GM23338 (cell line): ENCODE data around the gene ADAMTS15. TPM values are rescaled to one million over a fixed set of nuclear protein-coding genes. Genes with fewer than 3 reads are reported as not detected.
A peak's percentile ranks its signal among the peaks of the same experiment; 100 is the strongest.

Experiments used
- ATAC-seq: fragments of 200-7000 bp; cut with Tn5 transposase; 3 replicates; pipeline ENCODE4 v1.9.1; 2020
- DNase-seq: peaks from one replicate; pipeline ENCODE4 v3.0.0-alpha.2; 2015; ENCODE audit warnings: low spot score
- H2AFZ ChIP-seq: fragments of 200-600 bp; sonication (generic); 2 replicates; pipeline ENCODE4 v1.8.0; 2016; ENCODE audit warnings: antibody characterized with exemption, mild to moderate bottlenecking, moderate library complexity
- H3F3A ChIP-seq: fragments of 200-600 bp; sonication (generic); replicated peaks from 2 replicates; pipeline ENCODE4 v1.8.0; 2017; ENCODE audit warnings: antibody characterized with exemption, mixed run types, low read depth
- H3K27ac ChIP-seq: fragments of 200-600 bp; sonication (generic); 2 replicates; pipeline ENCODE4 v1.6.1; 2016; ENCODE audit warnings: low read depth
- H3K27me3 ChIP-seq: fragments of 200-600 bp; sonication (generic); 2 replicates; pipeline ENCODE4 v1.8.0; 2016; ENCODE audit warnings: mild to moderate bottlenecking, mixed run types, moderate library complexity; ENCODE audit not compliant: insufficient read depth
- H3K36me3 ChIP-seq: fragments of 200-600 bp; sonication (generic); 2 replicates; pipeline ENCODE4 v1.8.0; 2016; ENCODE audit warnings: mild to moderate bottlenecking; ENCODE audit not compliant: insufficient read depth
- H3K4me1 ChIP-seq: fragments of 200-600 bp; sonication (generic); 2 replicates; pipeline ENCODE4 v1.8.0; 2016; ENCODE audit warnings: mild to moderate bottlenecking, moderate library complexity; ENCODE audit not compliant: insufficient read depth
- H3K4me2 ChIP-seq: fragments of 200-600 bp; sonication (generic); 2 replicates; pipeline ENCODE4 v1.7.1; 2017; ENCODE audit warnings: mixed run types
- H3K4me3 ChIP-seq: fragments of 200-600 bp; sonication (generic); 2 replicates; pipeline ENCODE4 v1.6.1; 2016; ENCODE audit warnings: mixed run types
- H3K79me2 ChIP-seq: fragments of 200-600 bp; sonication (generic); replicated peaks from 2 replicates; pipeline ENCODE4 v1.8.0; 2017; ENCODE audit warnings: mild to moderate bottlenecking; ENCODE audit not compliant: insufficient read depth
- H3K9me2 ChIP-seq: fragments of 200-600 bp; sonication (generic); 2 replicates; pipeline ENCODE4 v1.8.0; 2017; ENCODE audit not compliant: insufficient read depth
- H4K20me1 ChIP-seq: fragments of 200-600 bp; sonication (generic); replicated peaks from 2 replicates; pipeline ENCODE4 v1.8.0; 2017; ENCODE audit warnings: mild to moderate bottlenecking; ENCODE audit not compliant: insufficient read depth
- H3K27ac Mint-ChIP-seq: 2 replicates; pipeline ENCODE4 v1.8.0; 2020; ENCODE audit warnings: inconsistent platforms, mild to moderate bottlenecking, moderate library complexity, mixed read lengths
- H3K27me3 Mint-ChIP-seq: 3 replicates; pipeline ENCODE4 v1.8.0; 2022; ENCODE audit warnings: low read depth, mild to moderate bottlenecking, moderate library complexity, mixed read lengths, inconsistent platforms; ENCODE audit not compliant: insufficient read depth, poor library complexity
- H3K36me3 Mint-ChIP-seq: 3 replicates; pipeline ENCODE4 v1.8.0; 2021; ENCODE audit warnings: low read depth, mild to moderate bottlenecking, inconsistent platforms, moderate library complexity, mixed read lengths
- H3K4me1 Mint-ChIP-seq: 3 replicates; pipeline ENCODE4 v1.8.0; 2020; ENCODE audit warnings: mild to moderate bottlenecking, inconsistent platforms, mixed read lengths
- H3K4me3 Mint-ChIP-seq: 3 replicates; pipeline ENCODE4 v1.8.0; 2021; ENCODE audit warnings: moderate library complexity, mild to moderate bottlenecking, inconsistent platforms, mixed read lengths
- H3K9me3 Mint-ChIP-seq: 3 replicates; pipeline ENCODE4 v1.8.0; 2020; ENCODE audit warnings: moderate library complexity, mild to moderate bottlenecking, inconsistent platforms, mixed read lengths
- CREB1 ChIP-seq: fragments of 250-450 bp; sonication (Bioruptor Pico); IDR thresholded peaks from 2 replicates; pipeline ENCODE4 v1.5.0; 2020; ENCODE audit warnings: low read depth, mild to moderate bottlenecking, moderate library complexity
- CTCF ChIP-seq, 2 experiments: fragments of 200-600 bp in 1 of 2; sonication (generic) in 1 of 2; conservative IDR thresholded peaks; 2 replicates each; pipeline versions ENCODE4 v1.5.1 to v1.6.1; 2016 to 2017; ENCODE audit warnings: antibody characterized with exemption in 2 of 2, low read depth in 2 of 2, mild to moderate bottlenecking in 2 of 2, moderate library complexity in 1 of 2
- EZH2 ChIP-seq: fragments of 200-600 bp; sonication (generic); IDR thresholded peaks from one replicate; pipeline ENCODE4 v1.8.0; 2017; ENCODE audit warnings: antibody characterized with exemption, mild to moderate bottlenecking, low read depth; ENCODE audit not compliant: unreplicated experiment
- EZH2phosphoT487 ChIP-seq: fragments of 200-600 bp; sonication (generic); IDR thresholded peaks from one replicate; pipeline ENCODE4 v1.8.1; 2018; ENCODE audit warnings: antibody characterized with exemption; ENCODE audit not compliant: unreplicated experiment
- JUNB ChIP-seq: IDR thresholded peaks from one replicate; pipeline ENCODE4 v1.6.1; 2016; ENCODE audit warnings: antibody characterized with exemption; ENCODE audit not compliant: unreplicated experiment
- NANOG ChIP-seq: IDR thresholded peaks from 2 replicates; pipeline ENCODE4 v1.6.1; 2016; ENCODE audit warnings: antibody characterized with exemption, borderline replicate concordance
- STAT1 ChIP-seq: IDR thresholded peaks from one replicate; pipeline ENCODE4 v1.6.1; 2016; ENCODE audit warnings: antibody characterized with exemption; ENCODE audit not compliant: unreplicated experiment
- ZNF114 ChIP-seq: fragments of 250-450 bp; sonication (Bioruptor Pico); IDR thresholded peaks from 2 replicates; pipeline ENCODE4 v1.5.0; 2020; ENCODE audit warnings: mild to moderate bottlenecking, moderate library complexity
- ZNF331 ChIP-seq: fragments of 250-450 bp; sonication (Bioruptor Pico); IDR thresholded peaks from 2 replicates; pipeline ENCODE4 v1.5.0; 2020; ENCODE audit warnings: low read depth, mild to moderate bottlenecking, moderate library complexity
- ZNF462 ChIP-seq: fragments of 250-450 bp; sonication (Bioruptor Pico); IDR thresholded peaks from 2 replicates; pipeline ENCODE4 v1.5.0; 2020; ENCODE audit warnings: mild to moderate bottlenecking, moderate library complexity
- polyA plus RNA-seq: library from polyadenylated mRNA; unstranded; fragments of >200 nt; fragmentation: Nextera tagmentation; extraction: Ambion mirVana; gene quantifications from 2 replicates; pipeline ENCODE4 v1.2.1, GENCODE V29; 2016
- total RNA-seq: library from RNA; depleted of rRNA; stranded (reverse); fragments of >200 nt; shearing (Covaris generic); gene quantifications from 2 replicates; pipeline ENCODE4 v1.2.3, GENCODE V29; 2014
- TF ChIP-seq, protein P1 (sequence below): IDR thresholded peaks from 2 replicates; pipeline ENCODE4 v1.6.1; 2016; ENCODE audit warnings: antibody characterized with exemption
- TF ChIP-seq, protein P2 (sequence below): IDR thresholded peaks from one replicate; pipeline ENCODE4 v1.6.1; 2018; ENCODE audit warnings: antibody characterized with exemption; ENCODE audit not compliant: unreplicated experiment

ADAMTS15 gene
- total and polyA plus RNA-seq, 2 experiments from 2014 or later: 0.42 to 5.6 TPM

- TF ChIP-seq CTCF (conservative IDR thresholded peaks at IDR 0.05; ENCODE audit: low read depth in 2 of 2) (no peak), CREB1 (CRISPR knock-in tag) (peak; percentile 65), EZH2 (no peak), JUNB (no peak), NANOG (peak; percentile 51; the same call in 1 of the 2 replicates), STAT1 (no peak)
- TF ChIP-seq, protein P1, sequence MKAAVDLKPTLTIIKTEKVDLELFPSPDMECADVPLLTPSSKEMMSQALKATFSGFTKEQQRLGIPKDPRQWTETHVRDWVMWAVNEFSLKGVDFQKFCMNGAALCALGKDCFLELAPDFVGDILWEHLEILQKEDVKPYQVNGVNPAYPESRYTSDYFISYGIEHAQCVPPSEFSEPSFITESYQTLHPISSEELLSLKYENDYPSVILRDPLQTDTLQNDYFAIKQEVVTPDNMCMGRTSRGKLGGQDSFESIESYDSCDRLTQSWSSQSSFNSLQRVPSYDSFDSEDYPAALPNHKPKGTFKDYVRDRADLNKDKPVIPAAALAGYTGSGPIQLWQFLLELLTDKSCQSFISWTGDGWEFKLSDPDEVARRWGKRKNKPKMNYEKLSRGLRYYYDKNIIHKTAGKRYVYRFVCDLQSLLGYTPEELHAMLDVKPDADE: peak; percentile 90
Observed at GRCh38 chr11:130403967-130404366, 44.5 kb upstream of the ADAMTS15 start (continued).

GRCh38 chr11:130404727-130405126 is 43.7 kb upstream of the ADAMTS15 start:
- Histone ChIP-seq H4K20me1 (no peaks in the 10 kb centered on the region), H3K27ac (peak overlapping the region; percentile 91), H2AFZ (no peak overlapping the region), H3K4me3 (no peak overlapping the region), H3K9me2 (no peaks in the 10 kb centered on the region), H3K36me3 (no peaks in the 10 kb centered on the region), H3K27me3 (no peaks in the 10 kb centered on the region), H3K4me2 (no peak overlapping the region), H3K79me2 (no peaks in the 10 kb centered on the region), H3K4me1 (peaks cover 28% of the 10 kb centered on the region), H3F3A (peaks cover 5% of the 10 kb centered on the region; the same call in 1 of the 2 replicates)
- peak; percentile 50 for DNase-seq
- Mint-ChIP-seq H3K27ac (peak overlapping the region; percentile 90), H3K4me1 (peaks cover 68% of the 10 kb centered on the region), H3K36me3 (peaks cover 39% of the 10 kb centered on the region), H3K27me3 (peaks cover 19% of the 10 kb centered on the region), H3K9me3 (no peaks in the 10 kb centered on the region; the same call in 2 of the 3 replicates), H3K4me3 (no peak overlapping the region)
- peak; percentile 15 for ATAC-seq
- TF ChIP-seq EZH2: no peak
- no peak for TF ChIP-seq ZNF114
- no peak for TF ChIP-seq ZNF462 (CRISPR knock-in tag)
- no peak for TF ChIP-seq NANOG
- no peak for TF ChIP-seq CREB1 (CRISPR knock-in tag)
- TF ChIP-seq, protein P2, sequence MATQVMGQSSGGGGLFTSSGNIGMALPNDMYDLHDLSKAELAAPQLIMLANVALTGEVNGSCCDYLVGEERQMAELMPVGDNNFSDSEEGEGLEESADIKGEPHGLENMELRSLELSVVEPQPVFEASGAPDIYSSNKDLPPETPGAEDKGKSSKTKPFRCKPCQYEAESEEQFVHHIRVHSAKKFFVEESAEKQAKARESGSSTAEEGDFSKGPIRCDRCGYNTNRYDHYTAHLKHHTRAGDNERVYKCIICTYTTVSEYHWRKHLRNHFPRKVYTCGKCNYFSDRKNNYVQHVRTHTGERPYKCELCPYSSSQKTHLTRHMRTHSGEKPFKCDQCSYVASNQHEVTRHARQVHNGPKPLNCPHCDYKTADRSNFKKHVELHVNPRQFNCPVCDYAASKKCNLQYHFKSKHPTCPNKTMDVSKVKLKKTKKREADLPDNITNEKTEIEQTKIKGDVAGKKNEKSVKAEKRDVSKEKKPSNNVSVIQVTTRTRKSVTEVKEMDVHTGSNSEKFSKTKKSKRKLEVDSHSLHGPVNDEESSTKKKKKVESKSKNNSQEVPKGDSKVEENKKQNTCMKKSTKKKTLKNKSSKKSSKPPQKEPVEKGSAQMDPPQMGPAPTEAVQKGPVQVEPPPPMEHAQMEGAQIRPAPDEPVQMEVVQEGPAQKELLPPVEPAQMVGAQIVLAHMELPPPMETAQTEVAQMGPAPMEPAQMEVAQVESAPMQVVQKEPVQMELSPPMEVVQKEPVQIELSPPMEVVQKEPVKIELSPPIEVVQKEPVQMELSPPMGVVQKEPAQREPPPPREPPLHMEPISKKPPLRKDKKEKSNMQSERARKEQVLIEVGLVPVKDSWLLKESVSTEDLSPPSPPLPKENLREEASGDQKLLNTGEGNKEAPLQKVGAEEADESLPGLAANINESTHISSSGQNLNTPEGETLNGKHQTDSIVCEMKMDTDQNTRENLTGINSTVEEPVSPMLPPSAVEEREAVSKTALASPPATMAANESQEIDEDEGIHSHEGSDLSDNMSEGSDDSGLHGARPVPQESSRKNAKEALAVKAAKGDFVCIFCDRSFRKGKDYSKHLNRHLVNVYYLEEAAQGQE: no peak
- TF ChIP-seq JUNB: no peak
- no peak for TF ChIP-seq EZH2phosphoT487
- no peak for TF ChIP-seq STAT1
- TF ChIP-seq ZNF331 (CRISPR knock-in tag): no peak
